HG03469 (cell line): ENCODE results near the gene DEPDC5.

Source experiments
- ATAC-seq: cut with Tn5 transposase; IDR thresholded peaks from one replicate; pipeline ENCODE4 v1.9.1; 2021; ENCODE audit warnings: mild to moderate bottlenecking, moderate library complexity, moderate number of reproducible peaks; ENCODE audit not compliant: unreplicated experiment

DEPDC5 gene

DNA sequence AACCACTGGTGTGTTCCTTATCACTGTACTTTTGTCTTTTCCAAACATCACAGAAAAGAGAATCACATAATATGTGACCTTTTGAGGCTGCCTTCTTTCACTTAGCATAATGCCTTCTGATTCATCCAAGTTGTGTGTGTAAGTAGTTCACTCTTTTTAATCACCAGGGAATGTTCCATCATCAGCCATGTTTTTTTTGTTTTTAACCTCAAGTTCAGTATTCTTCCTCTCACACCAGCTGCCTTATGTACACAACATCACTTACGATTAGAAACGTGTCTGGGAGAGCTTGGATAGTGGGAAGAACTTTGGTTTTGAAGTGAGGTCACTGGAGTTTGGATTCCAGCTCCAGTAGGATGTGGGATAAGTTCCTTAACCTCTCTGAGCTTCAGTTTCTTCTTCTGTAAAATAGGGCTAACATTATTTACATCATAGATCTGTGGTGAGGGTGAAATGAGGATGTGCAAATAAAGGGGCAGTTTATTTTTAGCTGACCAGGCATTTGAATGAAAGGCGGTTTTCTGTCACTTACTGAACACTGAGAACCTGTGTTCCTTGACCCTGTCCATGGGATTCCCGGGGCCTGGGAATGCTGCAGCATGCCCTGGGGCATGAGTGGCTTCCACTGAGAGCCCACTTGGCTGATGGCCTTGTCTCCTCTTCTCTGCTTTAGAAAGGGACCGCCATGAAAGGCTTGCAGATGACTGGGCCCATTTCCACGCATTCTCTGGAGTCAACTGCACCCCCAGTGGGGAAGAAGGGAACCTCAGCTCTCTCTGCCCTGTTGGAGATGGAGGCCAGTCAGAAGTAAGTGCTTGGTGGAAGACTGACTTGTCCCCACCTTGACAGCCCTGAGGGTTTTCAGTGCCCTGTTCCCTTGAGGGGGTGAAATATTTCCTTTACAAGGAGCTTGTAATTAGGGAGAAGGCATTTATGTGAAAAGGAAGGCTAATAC lies 92.6 kb downstream of the DEPDC5 start:
- ATAC-seq: no peak

- no peak for ATAC-seq
Measured at GRCh38 chr22:31848411-31848810, 94.6 kb downstream of the DEPDC5 start.

DNA sequence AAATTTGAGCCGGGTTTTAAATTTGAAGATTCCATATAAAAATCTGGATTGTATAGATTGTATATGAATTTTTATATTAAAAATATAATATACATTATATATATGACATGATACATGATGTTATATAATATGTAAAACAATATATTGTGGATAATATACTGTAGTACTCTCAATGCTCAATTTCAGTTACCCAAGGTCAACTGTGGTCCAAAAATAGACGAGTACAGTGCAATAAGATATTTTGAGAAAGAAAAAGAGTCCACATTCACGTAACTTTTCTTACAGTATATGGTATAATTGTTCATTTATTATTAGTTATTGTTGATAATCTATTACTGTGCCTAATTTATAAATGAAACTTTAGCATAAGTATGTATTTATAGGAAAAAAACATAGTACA lies 96.3 kb downstream of the DEPDC5 start:
- ATAC-seq: no peak

DNA sequence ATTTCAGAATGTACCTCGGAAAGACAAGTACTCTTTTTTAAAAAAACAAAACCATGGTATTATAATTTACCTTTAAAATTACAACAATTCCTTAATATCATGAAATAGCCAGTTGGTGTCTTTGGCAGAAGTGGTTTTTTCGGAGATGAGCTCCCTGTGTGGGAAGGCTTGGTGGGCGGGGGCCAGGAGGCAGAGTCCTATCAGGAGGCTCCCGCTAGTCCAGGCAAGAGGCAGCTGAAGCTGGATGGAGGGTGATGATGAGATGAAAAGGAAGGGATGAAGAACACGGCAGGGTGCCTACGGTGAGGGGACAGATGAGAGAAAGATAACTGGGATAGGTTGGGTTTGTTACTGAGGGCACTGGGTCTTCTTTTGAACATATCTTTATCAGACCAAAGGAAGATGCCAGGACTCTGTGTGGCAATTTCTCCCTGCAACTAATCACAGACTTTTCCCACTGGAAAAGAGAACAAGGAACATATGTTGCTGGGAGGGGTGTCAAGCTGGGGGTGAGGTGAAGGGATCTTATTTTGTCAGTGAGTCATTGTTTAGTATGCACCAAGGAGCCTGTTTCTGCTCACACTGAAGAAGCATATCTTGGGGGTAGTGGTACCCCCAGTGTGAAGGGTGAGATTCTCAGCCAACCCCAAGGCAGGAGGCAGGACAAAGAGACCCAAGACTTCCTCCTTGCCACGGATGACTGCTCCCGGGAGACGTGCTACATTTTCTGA lies 99.0 kb downstream of the DEPDC5 start:
- ATAC-seq: no peak

- no peak for ATAC-seq
Measured at GRCh38 chr22:31853736-31854495, 100.1 kb downstream of the DEPDC5 start.

DNA sequence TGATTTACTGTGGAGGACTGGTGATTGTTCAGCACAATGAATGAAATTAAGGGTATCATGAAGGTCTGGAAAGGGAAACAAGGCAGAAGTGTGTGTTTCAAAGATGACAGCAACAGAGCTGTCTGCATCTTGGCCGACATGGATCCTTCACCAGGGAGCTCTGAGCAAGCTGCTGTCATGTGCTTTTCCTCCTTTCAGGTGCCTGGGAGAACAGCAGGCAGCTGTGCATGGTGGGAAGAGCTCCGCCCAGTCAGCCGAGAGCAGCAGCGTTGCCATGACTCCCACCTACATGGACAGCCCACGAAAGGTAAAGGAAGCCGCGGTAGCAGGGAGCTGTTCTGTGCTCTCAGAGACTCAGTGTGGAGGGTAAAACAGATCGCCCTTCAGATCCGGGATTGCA lies 103.4 kb downstream of the DEPDC5 start:
- no peak for ATAC-seq

DNA sequence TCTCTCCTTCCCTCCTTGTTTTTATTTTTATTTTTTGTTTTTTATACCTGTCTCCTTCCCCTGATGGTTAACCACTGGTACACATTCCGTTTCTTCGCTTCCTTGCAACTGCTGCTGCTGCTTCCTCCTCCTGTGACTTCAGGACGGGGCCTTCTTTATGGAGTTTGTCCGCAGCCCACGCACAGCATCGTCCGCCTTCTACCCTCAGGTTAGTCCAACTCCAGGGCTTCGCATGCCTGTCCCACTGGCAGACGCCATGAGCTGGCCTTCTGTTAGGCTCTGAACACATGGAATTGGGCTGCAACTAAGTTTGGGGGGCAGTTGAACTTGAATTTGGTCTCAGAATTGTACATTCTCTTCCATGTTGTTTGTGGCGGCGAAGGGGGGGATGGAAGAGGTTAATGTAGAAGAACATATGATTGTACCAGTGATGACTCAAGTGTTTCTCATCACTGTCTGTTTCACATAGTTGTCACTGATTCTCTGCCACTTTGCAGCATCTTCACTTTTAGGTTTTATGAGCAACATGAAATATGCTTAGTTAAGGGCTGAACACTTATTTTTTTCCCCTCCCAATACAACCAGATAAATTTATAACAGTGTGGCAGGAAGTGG lies 107.5 kb downstream of the DEPDC5 start:
- ATAC-seq: no peak

GRCh38 chr22:31866918-31867317 lies 113.1 kb downstream of the DEPDC5 start:
- no peak for ATAC-seq

DNA sequence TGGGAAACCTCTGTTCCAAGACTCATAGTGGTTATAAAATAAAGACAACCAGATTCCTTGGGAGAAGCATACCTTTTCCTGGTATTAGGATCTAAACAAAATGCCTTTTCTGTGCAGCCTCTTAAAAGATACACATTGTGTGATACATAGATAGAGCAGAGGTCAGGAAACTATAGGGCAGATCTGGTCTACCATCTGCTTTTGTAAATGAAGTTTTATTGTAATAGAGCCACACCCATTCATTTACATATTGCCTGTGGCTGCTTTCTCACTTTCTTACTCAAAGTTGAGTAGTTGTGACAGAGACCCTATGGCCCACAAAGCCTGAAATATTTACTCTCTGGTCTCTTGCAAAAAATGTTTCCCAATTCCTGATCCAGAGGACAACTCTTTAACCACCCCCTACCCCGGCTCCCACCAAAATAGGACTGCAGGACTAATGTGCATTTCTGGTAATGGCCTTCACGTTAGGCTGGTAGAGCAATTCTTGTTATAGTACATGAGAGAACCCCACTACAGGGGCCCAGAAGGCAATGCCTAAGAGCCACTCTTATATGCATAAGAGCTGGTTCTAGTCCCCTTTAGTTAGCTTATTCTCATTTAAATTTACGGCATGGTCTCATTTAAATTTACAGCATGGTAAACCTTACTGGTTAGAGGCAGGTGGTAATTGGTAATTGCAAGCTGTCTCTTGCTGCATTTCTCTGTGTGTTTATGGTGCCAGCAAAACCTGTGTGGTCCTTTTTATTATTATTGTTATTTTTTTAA lies 113.8 kb downstream of the DEPDC5 start:
- no peak for ATAC-seq

GRCh38 chr22:31869739-31870138 lies 115.9 kb downstream of the DEPDC5 start:
- ATAC-seq: no peak

DNA sequence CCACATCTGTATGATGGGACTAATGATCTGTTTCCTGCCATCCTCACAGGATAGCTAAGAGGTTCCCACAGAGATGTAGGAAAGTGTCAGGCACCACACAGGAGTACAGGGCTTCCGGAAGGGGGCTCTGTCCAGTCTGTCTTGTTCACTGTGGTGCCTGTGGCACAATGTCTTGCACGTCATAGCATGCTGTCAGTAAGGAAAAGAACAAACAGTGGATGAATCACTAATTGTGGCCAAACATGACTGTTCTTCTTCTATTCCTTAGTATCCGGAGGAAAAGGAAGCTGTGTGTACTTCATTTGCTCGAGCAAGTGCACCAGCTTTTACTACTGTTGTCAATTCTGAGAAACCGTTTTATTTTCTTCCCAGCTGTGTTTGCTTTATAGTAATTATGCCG lies 117.1 kb downstream of the DEPDC5 start:
- no peak for ATAC-seq

DNA sequence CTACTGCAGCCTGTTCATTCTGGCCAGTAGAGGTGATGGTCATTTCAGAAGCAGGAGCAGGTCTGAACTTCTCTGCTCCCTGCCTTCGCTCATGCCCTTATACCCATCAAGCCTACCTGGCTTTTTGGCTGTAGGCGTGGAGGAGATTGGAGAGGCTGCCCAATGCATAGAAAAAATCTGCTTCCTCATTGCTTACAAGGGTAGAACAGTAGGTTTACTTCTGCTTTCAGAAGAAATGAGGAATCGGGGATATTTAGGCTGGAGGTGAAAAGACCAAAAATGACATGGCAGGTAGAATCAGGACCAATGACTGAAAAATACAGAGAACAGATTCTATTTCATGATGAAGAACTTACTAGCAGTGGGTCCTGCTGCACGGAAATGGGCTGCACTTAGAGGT lies 117.7 kb downstream of the DEPDC5 start:
- ATAC-seq: no peak

DNA sequence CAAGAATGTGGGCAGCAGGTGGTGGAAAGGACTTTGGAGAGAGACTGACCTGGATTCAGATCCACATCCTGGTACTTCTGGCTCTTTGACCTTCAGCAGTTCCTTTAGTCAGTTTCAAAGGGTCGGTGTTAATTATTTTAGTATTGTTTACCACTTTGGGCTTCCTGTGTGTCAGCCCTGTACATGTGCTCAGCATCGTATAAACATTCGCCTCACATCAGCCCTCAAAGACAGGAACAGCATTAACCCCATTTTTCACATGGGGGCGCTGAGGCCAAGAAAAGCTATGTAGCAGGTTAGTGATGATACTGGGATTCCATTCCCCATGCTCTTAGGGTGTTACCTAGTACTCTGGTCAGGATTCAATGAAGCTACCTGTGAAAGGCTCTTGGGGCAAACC lies 118.4 kb downstream of the DEPDC5 start:
- no peak for ATAC-seq

GRCh38 chr22:31874821-31875220 lies 121.0 kb downstream of the DEPDC5 start:
- no peak for ATAC-seq

DNA sequence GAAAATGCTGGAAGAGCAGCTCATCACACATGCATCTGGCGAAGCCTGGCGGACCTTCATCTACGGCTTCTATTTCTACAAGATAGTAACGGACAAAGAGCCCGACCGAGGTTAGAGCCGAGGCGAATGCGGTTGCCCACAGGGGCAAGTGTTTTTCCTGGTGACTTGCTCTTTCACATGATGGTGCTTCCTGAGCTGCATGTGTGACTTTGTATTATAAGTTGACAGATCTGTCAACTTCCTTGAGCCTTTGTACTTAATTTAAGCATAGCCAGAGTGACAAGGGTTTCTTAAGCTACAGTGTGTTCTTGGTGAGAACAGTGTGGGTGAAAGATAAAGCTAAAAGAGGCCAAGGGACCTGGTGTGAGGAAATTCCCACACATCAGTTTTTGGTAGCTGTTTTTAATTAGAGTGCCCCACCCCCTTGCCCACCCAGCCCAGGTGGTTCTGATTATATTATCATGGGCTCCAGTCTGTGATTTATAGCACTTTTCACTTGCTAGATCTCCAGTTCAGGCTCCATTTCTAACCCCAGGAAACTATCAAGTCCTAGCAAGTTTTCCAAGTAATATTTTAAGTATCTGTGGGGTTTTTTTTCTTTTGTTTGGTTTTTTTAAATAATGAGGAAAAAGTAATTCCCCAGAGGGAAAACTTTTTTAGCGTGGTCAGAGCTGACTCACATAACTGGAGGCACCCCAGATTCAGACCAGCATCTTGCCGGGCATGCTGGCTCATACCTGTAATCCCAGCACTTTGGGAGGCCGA lies 122.5 kb downstream of the DEPDC5 start:
- no peak for ATAC-seq

DNA sequence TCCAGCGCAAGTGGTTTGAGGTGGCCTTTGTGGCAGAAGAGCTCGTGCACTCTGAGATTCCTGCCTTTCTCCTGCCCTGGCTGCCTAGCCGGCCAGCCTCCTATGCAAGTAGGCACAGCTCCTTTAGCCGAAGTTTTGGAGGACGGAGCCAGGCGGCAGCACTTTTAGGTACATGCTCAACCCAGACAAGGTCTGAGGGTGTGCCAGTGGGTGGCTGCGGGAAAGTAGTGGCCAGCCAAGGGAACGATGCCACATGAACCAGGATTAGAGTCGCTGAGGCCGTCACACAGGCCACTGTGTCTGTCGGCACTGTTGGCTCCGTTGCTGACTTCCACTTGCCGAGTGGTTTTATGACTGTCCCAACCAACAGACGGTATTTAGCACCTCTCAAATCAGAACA lies 125.8 kb downstream of the DEPDC5 start:
- ATAC-seq: no peak

DNA sequence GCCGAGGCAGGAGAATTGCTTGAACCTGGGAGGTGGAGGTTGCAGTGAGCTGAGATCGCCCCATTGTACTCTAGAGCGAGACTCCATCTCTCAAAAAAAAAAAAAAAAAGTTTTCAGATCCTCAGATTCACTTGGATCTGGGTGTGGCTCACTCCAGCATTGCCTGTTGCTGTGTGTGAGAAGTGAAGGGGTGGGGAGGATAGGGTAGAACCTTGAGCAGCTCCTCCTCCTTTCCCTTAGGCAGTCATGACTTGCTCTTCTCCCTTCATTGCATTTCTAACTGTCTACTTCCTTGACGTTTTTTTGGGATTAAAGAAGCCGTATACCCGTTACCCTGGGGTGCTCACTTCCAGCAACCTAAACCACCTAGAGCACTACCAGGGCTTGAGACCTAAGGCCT lies 127.4 kb downstream of the DEPDC5 start:
- ATAC-seq: no peak

GRCh38 chr22:31881865-31882264 lies 128.0 kb downstream of the DEPDC5 start:
- ATAC-seq: no peak

GRCh38 chr22:31882971-31883370 lies 129.2 kb downstream of the DEPDC5 start:
- no peak for ATAC-seq
